Ureter (tissue), 1 donor: ENCODE measurements around the gene ZNF335. TPM values are rescaled to one million over a fixed set of nuclear protein-coding genes. Genes with fewer than 3 reads are reported as not detected.
A peak's percentile ranks its signal among the peaks of the same experiment; 100 is the strongest.
"Not testable (repeated sequence)": the region's sequence is repeated elsewhere in the genome, so short reads cannot be mapped to it uniquely, and the experiment has no call there.

ENCODE experiments used
- DNase-seq: peaks from one replicate; pipeline ENCODE4 v3.0.0-alpha.2; 2020; ENCODE audit warnings: low spot score
- total RNA-seq: library from RNA; stranded (reverse); gene quantifications from one replicate; pipeline ENCODE4 v1.2.4, GENCODE V29; 2023
- donor health status: DM: yes; HTN: yes; CAD: no.

Gene ZNF335
- total RNA-seq, 1 donor from 2014 or later = 23.9 TPM

GRCh38 chr20:46004187-46004586 lies 32.2 kb upstream of the ZNF335 start:
- no peak for DNase-seq

DNA sequence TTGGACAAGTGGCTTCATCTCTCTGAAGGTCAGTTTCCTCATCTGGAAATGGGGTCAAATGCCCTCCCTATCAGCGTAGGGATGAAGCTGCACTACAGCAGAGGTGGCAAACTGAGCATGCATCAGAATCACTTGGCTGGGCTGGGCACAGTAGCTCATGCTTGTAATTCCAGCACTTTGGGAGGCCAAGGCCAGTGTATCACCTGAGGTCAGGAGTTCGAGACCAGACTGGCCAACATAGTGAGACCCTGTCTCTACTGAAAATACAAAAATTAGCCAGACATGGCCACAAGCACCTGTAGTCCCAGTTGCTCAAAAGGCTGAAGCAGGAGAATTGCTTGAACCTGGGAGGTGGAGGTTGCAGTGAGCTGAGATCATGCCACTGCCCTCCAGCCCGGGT lies 30.0 kb upstream of the ZNF335 start:
- no peak for DNase-seq

DNA sequence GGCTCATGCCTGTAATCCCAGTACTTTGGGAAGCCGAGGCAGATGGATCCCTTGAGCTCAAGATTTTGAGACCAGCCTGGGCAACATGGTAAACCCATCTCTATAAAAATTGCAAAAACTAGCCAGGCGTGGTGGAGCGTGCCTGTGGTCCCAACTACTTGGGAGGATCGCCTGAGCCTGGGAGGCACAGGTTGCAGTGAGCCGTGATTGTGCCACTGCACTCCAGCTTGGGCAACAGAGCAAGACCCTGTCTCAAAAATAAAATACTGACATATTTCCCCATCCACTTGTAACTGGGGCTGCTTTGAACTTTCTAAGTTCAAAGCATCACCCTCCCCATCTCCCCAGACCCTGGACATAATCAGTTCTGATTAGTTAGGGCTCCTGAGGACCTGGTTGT lies 29.5 kb upstream of the ZNF335 start:
- DNase-seq = no peak

DNA sequence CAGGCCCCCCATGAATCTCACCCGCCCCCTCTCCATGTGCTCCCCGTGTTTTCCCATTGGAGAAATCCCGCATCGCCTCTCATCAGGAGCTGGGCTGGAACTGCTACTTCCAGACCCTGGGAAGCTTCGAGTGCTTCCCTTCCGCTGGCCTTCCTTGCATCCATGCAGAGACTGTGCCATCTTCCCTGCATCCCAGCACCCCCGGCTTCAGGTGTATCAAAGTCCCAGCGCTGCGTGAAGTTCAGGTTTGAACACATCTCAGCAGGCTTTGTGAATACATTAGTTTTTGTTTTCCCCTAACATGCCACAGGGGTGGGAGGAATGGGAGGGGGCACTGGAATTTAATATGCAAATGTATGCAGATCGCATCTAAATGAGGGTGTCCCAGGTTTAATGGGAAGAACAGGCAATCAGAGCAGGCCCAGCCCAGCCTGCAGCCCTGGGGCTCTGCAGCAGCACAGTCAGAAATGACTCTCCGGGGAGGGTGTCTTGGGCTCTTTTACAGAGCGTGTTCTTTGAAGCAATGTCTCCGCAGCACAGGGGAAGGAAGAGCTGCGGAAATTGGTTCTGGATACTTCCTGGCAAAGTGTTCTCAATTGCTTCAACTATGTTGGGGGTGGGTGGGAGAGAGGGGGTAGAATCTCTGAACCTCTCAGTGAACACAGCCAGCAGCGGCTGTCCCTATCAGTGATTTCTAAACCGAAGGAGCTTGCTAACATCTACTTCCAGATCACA lies 28.4 kb upstream of the ZNF335 start:
- DNase-seq = no peak

DNA sequence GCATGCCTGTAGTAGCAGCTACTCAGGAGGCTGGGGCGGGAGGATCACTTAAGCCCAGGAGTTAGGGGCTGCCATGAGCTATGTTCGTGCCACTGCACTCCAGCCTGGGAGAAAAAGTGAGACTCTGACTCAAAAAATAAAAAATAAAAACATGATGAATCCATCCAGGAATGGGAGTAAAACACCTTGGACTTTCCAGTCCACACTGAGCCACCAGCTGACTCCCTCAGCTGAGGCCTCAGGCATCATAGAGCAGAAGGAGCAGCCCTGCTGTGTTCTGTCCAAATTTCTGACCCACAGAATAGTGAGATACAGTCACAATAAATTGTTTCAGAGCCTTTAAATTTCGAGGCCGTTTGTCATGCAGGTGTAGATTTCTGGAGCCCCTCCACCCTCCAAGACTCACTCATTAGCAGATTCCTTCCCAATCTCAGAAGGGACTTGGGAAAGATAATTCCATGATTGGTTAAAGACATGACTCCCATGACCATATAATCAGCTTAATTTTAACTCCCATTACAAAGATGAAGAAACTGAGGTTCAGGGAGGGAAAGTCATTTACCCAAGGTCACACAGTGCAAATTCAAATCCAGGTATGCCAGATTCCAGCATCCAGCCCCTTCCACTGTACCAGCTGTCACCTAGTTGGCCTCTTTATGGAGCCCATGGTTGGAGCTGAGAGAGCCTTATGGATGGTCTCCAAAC lies 27.7 kb upstream of the ZNF335 start:
- DNase-seq = no peak

DNA sequence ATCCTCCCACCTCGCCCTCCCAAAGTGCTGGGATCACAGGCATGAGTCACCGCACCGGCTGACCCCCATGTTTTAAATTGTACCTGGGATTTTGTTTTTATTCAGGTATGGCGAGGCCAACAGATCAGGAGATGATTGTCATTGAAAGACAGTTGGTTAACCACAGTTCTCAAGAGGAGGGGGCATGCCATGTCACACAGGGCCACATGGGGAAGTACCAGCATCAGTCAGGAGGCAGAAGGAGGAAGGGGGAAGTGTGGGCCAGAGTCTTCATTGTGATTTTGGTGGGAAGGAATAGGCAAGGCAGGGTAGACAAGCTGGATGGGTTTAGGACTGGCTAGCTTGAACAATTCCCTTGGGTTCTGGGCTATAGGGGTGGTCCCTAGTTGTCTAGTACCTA lies 26.8 kb upstream of the ZNF335 start:
- no peak for DNase-seq

GRCh38 chr20:45998337-45998736 lies 26.3 kb upstream of the ZNF335 start:
- no peak for DNase-seq

DNA sequence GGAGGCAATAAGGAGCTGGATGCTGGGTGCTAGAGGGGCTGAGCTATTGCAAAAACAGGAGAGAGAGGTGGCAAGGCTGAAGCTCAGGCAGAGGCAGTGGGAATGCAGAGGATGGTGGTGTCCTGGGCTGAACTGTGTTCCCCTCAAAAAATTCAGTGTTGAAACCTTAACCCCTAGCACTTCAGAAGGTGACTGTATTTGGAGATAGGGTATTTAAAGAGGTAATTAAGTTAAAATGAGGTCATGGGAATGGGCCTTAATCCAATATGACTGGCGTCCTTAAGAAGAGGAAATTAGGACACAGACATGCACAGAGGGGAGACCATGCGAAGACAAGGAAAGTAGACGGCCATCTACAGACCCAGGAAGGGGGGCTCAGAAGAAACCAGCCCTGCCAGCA lies 25.2 kb upstream of the ZNF335 start:
- no peak for DNase-seq

- not testable (repeated sequence) for DNase-seq
These were observed 23.6 kb upstream of the ZNF335 start for GRCh38 chr20:45995495-45996097.

- DNase-seq = no peak
These were observed 22.9 kb upstream of the ZNF335 start for GRCh38 chr20:45994761-45995493.

DNA sequence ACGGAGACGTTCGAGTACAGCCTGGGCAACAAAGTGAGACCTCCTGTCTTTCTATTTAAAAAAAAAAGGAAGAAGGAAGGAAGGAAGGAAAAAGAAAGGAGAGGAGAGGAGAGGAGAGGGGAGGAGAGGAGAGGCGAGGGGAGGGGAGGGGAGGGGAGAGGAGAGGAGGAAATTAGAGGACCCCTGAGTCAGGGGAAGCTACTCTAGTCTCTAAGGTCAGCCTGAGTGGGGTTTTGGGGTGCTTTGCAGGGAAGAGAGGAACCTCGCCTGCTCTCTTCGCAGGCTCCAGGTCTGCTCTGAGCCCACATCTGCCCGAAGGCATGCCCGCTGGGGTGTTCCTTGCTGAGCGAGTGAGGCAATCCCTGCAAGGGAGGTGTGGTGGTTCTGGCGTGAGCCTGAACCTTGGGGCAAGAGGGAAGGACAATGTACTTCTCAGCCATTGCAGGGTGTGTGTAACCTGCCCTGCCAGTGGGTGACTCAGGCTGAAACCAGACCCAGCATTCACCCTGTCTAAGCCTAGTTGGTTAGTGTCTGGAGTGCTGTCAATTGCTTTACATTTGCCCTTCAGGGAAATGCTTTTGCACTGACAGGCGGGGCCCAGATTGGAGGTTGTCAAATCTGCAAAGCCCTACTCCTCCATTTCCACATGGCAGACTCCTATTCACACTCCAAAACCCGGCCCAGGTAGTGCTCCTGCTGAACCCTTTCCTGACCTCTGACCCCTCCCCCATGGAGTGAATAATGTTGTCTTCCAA lies 21.4 kb upstream of the ZNF335 start:
- DNase-seq = peak; percentile 82

- no peak for DNase-seq
These were observed 19.6 kb upstream of the ZNF335 start for GRCh38 chr20:45991616-45992015.

DNA sequence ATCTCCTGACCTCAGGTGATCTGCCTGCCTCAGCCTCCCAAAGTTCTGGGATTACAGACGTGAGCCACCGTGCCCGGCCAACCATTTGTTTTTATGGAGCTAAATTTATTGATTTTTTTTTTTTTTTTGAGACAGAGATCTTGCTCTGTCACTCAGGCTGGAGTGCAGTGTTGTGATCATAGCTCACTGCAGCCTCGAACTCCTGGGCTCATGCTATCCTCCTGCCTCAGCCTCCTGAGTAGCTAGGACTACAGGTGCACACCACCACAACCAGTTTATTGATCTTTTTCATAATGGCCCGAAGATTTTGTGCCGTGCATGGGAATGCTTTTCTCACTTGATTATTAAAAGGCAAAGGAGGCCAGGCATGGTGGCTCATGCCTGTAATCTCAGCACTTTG lies 16.8 kb upstream of the ZNF335 start:
- DNase-seq = not testable (repeated sequence)

DNA sequence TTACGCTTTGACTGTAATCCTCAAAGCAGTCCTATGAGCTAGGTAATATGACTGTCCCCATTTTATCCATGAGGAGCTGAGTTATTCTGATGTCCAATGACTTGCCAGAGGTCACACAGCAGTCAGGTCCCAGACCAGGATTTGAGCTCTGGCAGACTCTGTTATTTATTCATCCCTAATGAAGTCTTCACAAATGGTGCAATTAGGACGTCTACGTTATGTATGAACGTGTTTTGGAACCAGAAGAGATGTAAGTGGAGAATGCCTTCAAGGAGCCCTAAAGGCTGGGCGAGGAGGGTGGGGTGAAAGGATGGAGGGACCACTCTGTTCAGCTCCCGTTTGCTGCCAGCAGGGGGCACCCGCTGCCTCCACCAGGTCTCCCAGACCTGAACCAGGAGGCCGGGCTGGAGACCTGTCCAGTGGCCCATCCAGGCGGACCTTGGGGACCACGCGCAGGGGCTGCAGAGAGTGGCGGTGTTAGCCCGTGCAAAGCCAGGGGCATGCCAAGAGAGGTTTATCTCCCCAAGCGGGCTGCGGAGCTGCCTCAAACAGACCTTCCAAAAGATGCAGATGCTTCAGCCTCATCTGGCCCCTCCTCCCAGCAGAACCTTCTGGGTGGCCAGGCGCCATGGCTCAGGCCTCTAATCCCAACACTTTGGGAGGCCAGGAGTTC lies 15.2 kb upstream of the ZNF335 start:
- DNase-seq = no peak

DNA sequence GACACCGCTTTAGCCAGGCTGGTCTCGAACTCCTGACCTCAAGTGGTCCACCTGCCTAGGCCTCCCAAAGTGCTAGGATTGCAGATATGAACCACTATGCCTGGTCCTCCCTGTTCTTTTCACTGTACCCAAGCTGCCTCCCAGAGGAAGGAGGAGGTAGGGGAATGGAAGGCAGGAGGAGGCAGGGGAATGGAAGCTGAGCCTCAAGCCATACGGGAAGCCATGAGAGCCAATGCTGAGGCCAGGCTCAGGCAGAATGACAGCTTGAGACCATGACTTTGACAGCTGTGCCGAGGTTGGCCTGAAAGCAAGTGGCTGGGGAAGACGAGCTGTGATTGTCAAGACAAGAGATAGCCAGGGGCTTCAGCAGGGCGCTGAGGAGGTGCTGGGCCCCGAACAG lies 13.6 kb upstream of the ZNF335 start:
- no peak for DNase-seq

- no peak for DNase-seq
These were observed 11.3 kb upstream of the ZNF335 start for GRCh38 chr20:45983279-45983743.

- DNase-seq = no peak
These were observed 9.3 kb upstream of the ZNF335 start for GRCh38 chr20:45981261-45981660.

DNA sequence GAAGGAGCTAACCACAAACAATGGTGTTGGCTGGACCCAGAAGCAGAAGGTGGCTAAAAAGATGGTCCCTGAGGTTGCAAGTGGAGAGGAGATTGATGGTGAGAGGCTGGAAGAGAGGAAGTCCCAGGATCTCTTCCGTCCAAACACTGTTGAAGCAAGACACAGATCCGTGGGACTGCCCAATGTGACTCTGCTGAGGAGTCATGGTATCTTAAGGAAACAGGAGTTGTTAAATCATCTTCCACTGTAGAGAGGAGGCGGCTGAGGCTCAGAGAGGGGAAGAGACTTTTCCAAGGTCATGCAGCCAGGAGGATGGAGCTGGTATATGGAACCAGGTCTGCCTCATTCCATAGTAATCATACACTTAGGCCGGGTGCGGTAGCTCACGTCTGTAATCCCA lies 4.1 kb upstream of the ZNF335 start:
- no peak for DNase-seq

DNA sequence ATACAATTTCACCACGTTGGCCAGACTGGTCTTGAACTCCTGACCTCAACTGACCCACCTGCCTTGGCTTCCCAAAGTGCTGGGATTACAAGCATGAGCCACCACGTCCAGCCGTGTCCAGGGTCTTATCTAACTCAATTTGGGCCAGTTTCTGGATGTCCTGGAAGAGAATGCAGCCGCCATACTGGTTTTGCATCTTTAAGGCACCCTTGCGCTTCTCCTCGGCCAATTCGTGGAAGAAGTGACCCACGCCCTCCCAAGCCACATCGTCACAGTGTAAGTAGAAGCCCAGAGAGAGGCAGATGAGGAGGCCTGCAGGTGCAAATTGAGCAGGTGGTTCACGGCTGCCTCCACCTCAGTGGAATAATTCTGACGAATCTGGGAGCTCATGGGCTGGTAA lies 3.7 kb upstream of the ZNF335 start:
- DNase-seq = no peak

DNA sequence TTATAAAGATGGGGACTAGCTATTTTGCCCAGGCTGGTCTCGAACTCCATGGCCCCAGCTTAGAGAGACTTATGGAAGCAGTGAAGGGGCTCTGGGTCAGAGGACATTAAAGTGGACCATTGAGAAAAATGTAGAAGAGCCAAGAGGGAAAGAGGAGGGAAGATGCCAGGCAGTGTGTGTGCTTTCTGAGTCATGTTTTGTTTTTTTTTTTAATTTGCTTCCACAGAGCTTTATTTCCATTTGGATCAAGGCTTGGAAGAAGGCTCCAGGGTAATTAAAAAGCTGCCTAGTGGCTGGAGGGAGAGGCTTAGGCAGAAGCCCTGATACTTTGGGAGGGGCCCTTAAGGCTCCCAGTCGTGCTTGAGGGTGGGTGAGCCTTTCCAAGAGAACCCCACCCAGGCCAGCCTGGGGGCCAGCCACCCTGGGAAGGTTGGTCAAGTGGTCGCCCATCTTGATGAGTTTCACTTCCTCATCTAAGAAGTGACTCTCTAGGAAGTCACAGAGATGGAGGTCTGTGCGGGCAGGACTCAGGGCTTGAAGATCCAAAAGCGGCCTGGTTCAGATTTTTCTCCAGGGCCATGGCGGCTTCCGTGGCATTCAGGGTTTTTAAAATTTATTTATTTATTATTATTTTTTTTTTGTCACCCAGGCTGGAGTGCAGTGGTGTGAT lies 3.0 kb upstream of the ZNF335 start:
- no peak for DNase-seq
